ENCODE measurements around the gene MAGI2. TPM values are rescaled to one million over a fixed set of nuclear protein-coding genes. Genes with fewer than 3 reads are reported as not detected.

Gene MAGI2
- total RNA-seq, 2 experiments from 2014 or later, result 0.05 to 0.12 TPM

- ChIA-PET CTCF (interaction anchor here (0.6 to 0.8 kb wide), 2 partner anchors 18 to 53 kb away, joined by 3 read pairs; no protein-coding TSS in a partner anchor), POLR2A (no interaction called here)
- Mint-ChIP-seq H3K27ac (no peak overlapping the region), H3K4me3 (no peak overlapping the region), H3K27me3 (peaks cover 9% of the 10 kb centered on the region), H3K9me3 (ENCODE audit: low read depth) (no peaks in the 10 kb centered on the region), H3K36me3 (ENCODE audit: low read depth) (no peaks in the 10 kb centered on the region), H3K4me1 (no peaks in the 10 kb centered on the region)
- no peak for ATAC-seq
- DNase-seq, result no peak
- intact Hi-C loops (cut with DNase I, micrococcal nuclease), result no loop called here
Measured at GRCh38 chr7:78153285-78153684, 1300.2 kb downstream of the MAGI2 start.

- H3K27ac Mint-ChIP-seq, result no peak overlapping the region
- H3K27me3 Mint-ChIP-seq, result peaks cover 6% of the 10 kb centered on the region
- intact Hi-C loops (cut with DNase I, micrococcal nuclease), result no loop called here
- no peaks in the 10 kb centered on the region for H3K4me1 Mint-ChIP-seq
- CTCF ChIA-PET, result no interaction called here
- no peak for DNase-seq
- no peaks in the 10 kb centered on the region for H3K9me3 Mint-ChIP-seq (ENCODE audit: low read depth)
- no peak overlapping the region for H3K4me3 Mint-ChIP-seq
- no peaks in the 10 kb centered on the region for H3K36me3 Mint-ChIP-seq (ENCODE audit: low read depth)
- no peak for ATAC-seq
- POLR2A ChIA-PET, result no interaction called here
Measured at GRCh38 chr7:78151229-78151628, 1302.2 kb downstream of the MAGI2 start.

- ChIA-PET POLR2A (no interaction called here), CTCF (interaction anchor here (0.6 kb wide), 1 partner anchor 1938 kb away, joined by 4 read pairs; no protein-coding TSS in a partner anchor)
- no peaks in the 10 kb centered on the region for H3K9me3 Mint-ChIP-seq (ENCODE audit: low read depth)
- no peaks in the 10 kb centered on the region for H3K36me3 Mint-ChIP-seq (ENCODE audit: low read depth)
- no peak overlapping the region for H3K4me3 Mint-ChIP-seq
- no peak overlapping the region for H3K27ac Mint-ChIP-seq
- DNase-seq (no peak), ATAC-seq (no peak)
- intact Hi-C loops (cut with DNase I, micrococcal nuclease), result no loop called here
- peaks cover 6% of the 10 kb centered on the region for H3K27me3 Mint-ChIP-seq
- no peaks in the 10 kb centered on the region for H3K4me1 Mint-ChIP-seq
Measured at GRCh38 chr7:78149787-78150186, 1303.7 kb downstream of the MAGI2 start.

GRCh38 chr7:78148166-78148894 lies 1305.1 kb downstream of the MAGI2 start:
- Mint-ChIP-seq H3K4me3 (no peak overlapping the region), H3K27me3 (peaks cover 4% of the 10 kb centered on the region), H3K27ac (no peak overlapping the region), H3K4me1 (no peaks in the 10 kb centered on the region), H3K36me3 (ENCODE audit: low read depth) (no peaks in the 10 kb centered on the region), H3K9me3 (ENCODE audit: low read depth) (no peaks in the 10 kb centered on the region)
- DNase-seq (no peak), ATAC-seq (no peak)
- ChIA-PET POLR2A (no interaction called here), CTCF (no interaction called here)
- intact Hi-C loops (cut with DNase I, micrococcal nuclease), result no loop called here

GRCh38 chr7:78146546-78146945 lies 1306.9 kb downstream of the MAGI2 start:
- Mint-ChIP-seq H3K4me1 (no peaks in the 10 kb centered on the region), H3K27ac (no peak overlapping the region), H3K36me3 (ENCODE audit: low read depth) (no peaks in the 10 kb centered on the region), H3K27me3 (peaks cover 2% of the 10 kb centered on the region), H3K4me3 (no peak overlapping the region), H3K9me3 (ENCODE audit: low read depth) (no peaks in the 10 kb centered on the region)
- POLR2A ChIA-PET, result no interaction called here
- no peak for ATAC-seq
- intact Hi-C loops (cut with DNase I, micrococcal nuclease), result no loop called here
- CTCF ChIA-PET, result interaction anchor here (1.0 kb wide), 1 partner anchor 495 kb away, joined by 3 read pairs; no protein-coding TSS in a partner anchor
- no peak for DNase-seq

GRCh38 chr7:78143661-78144060 lies 1309.8 kb downstream of the MAGI2 start:
- Mint-ChIP-seq H3K27me3 (peaks cover 5% of the 10 kb centered on the region), H3K9me3 (ENCODE audit: low read depth) (no peaks in the 10 kb centered on the region), H3K4me1 (no peaks in the 10 kb centered on the region), H3K27ac (no peak overlapping the region), H3K36me3 (ENCODE audit: low read depth) (no peaks in the 10 kb centered on the region), H3K4me3 (no peak overlapping the region)
- POLR2A ChIA-PET, result no interaction called here
- intact Hi-C loops (cut with DNase I, micrococcal nuclease), result no loop called here
- CTCF ChIA-PET, result interaction anchor here (0.6 kb wide), 2 partner anchors 21 to 516 kb away, joined by 3 read pairs; no protein-coding TSS in a partner anchor
- ATAC-seq, result no peak
- no peak for DNase-seq

- H3K27me3 Mint-ChIP-seq, result peaks cover 5% of the 10 kb centered on the region
- ChIA-PET CTCF (no interaction called here), POLR2A (no interaction called here)
- no peaks in the 10 kb centered on the region for H3K9me3 Mint-ChIP-seq (ENCODE audit: low read depth)
- H3K27ac Mint-ChIP-seq, result no peak overlapping the region
- intact Hi-C loops (cut with DNase I, micrococcal nuclease), result no loop called here
- no peaks in the 10 kb centered on the region for H3K36me3 Mint-ChIP-seq (ENCODE audit: low read depth)
- ATAC-seq, result no peak
- H3K4me1 Mint-ChIP-seq, result no peaks in the 10 kb centered on the region
- no peak overlapping the region for H3K4me3 Mint-ChIP-seq
- no peak for DNase-seq
Measured at GRCh38 chr7:78141522-78142281, 1311.8 kb downstream of the MAGI2 start.

GRCh38 chr7:78140109-78140508 lies 1313.4 kb downstream of the MAGI2 start:
- Mint-ChIP-seq H3K36me3 (ENCODE audit: low read depth) (no peaks in the 10 kb centered on the region), H3K4me1 (no peaks in the 10 kb centered on the region), H3K27me3 (peaks cover 3% of the 10 kb centered on the region), H3K9me3 (ENCODE audit: low read depth) (no peaks in the 10 kb centered on the region), H3K4me3 (no peak overlapping the region), H3K27ac (no peak overlapping the region)
- ChIA-PET POLR2A (no interaction called here), CTCF (no interaction called here)
- ATAC-seq (no peak), DNase-seq (no peak)
- intact Hi-C loops (cut with DNase I, micrococcal nuclease), result no loop called here

GRCh38 chr7:78139335-78139734 lies 1314.1 kb downstream of the MAGI2 start:
- H3K9me3 Mint-ChIP-seq (ENCODE audit: low read depth), result no peaks in the 10 kb centered on the region
- H3K27me3 Mint-ChIP-seq, result peaks cover 3% of the 10 kb centered on the region
- CTCF ChIA-PET, result no interaction called here

GRCh38 chr7:78134774-78135173 lies 1318.7 kb downstream of the MAGI2 start:
- Mint-ChIP-seq H3K27me3 (peaks cover 3% of the 10 kb centered on the region), H3K4me3 (no peak overlapping the region), H3K4me1 (no peaks in the 10 kb centered on the region), H3K27ac (no peak overlapping the region), H3K36me3 (ENCODE audit: low read depth) (no peaks in the 10 kb centered on the region), H3K9me3 (ENCODE audit: low read depth) (no peaks in the 10 kb centered on the region)
- intact Hi-C loops (cut with DNase I, micrococcal nuclease), result no loop called here
- POLR2A ChIA-PET, result no interaction called here
- no peak for DNase-seq
- CTCF ChIA-PET, result interaction anchor here (0.5 to 1.2 kb wide), 5 partner anchors 12 to 695 kb away, joined by 3 to 4 read pairs (median 3); no protein-coding TSS in a partner anchor
- ATAC-seq, result no peak

More at GRCh38 chr7:78139335-78139734, 1314.1 kb downstream of the MAGI2 start:
- H3K36me3 Mint-ChIP-seq (ENCODE audit: low read depth), result no peaks in the 10 kb centered on the region
- no peak overlapping the region for H3K27ac Mint-ChIP-seq
- ATAC-seq (no peak), DNase-seq (no peak)
- intact Hi-C loops (cut with DNase I, micrococcal nuclease), result no loop called here
- no peaks in the 10 kb centered on the region for H3K4me1 Mint-ChIP-seq
- POLR2A ChIA-PET, result no interaction called here
- no peak overlapping the region for H3K4me3 Mint-ChIP-seq

GRCh38 chr7:78134256-78134655 lies 1319.2 kb downstream of the MAGI2 start:
- no peak overlapping the region for H3K4me3 Mint-ChIP-seq
- no peak for DNase-seq
- H3K9me3 Mint-ChIP-seq (ENCODE audit: low read depth), result no peaks in the 10 kb centered on the region
- CTCF ChIA-PET, result interaction anchor here (0.8 to 1.2 kb wide), 3 partner anchors 12 to 188 kb away, joined by 3 read pairs; no protein-coding TSS in a partner anchor
- no peaks in the 10 kb centered on the region for H3K4me1 Mint-ChIP-seq
- intact Hi-C loops (cut with DNase I, micrococcal nuclease), result no loop called here
- ATAC-seq, result no peak
- H3K27ac Mint-ChIP-seq, result no peak overlapping the region
- POLR2A ChIA-PET, result no interaction called here
- H3K27me3 Mint-ChIP-seq, result no peaks in the 10 kb centered on the region
- no peaks in the 10 kb centered on the region for H3K36me3 Mint-ChIP-seq (ENCODE audit: low read depth)

Measured in activated CD4-positive, alpha-beta T cell treated with anti-CD3 and anti-CD28 coated beads for 36 hours (primary cell).